Kidney glomerular epithelial cell (primary cell): Measurements from ENCODE around the gene CDH1.
"Not testable (repeated sequence)": the region's sequence is repeated elsewhere in the genome, so short reads cannot be mapped to it uniquely, and the experiment has no call there.

Experiments
- DNase-seq: peaks from one replicate; lab custom pipeline; 2025; lab: John Stamatoyannopoulos, UW

CDH1 gene

GRCh38 chr16:68790944-68791343, 53.9 kb downstream of the CDH1 start:
- no peak for DNase-seq

- peak; percentile 8 for DNase-seq
Observed at GRCh38 chr16:68792465-68793324, 55.6 kb downstream of the CDH1 start.

- no peak for DNase-seq
Observed at GRCh38 chr16:68793401-68793857, 56.3 kb downstream of the CDH1 start.

- no peak for DNase-seq
Observed at GRCh38 chr16:68798398-68798797, 61.3 kb downstream of the CDH1 start.

- peak; percentile 68 for DNase-seq
Observed at GRCh38 chr16:68800257-68800875, 63.3 kb downstream of the CDH1 start.

GRCh38 chr16:68802190-68802589, 65.1 kb downstream of the CDH1 start:
- DNase-seq, result no peak

GRCh38 chr16:68806422-68806821, 69.3 kb downstream of the CDH1 start:
- DNase-seq, result no peak

GRCh38 chr16:68806981-68807380, 69.9 kb downstream of the CDH1 start:
- DNase-seq, result no peak

DNA sequence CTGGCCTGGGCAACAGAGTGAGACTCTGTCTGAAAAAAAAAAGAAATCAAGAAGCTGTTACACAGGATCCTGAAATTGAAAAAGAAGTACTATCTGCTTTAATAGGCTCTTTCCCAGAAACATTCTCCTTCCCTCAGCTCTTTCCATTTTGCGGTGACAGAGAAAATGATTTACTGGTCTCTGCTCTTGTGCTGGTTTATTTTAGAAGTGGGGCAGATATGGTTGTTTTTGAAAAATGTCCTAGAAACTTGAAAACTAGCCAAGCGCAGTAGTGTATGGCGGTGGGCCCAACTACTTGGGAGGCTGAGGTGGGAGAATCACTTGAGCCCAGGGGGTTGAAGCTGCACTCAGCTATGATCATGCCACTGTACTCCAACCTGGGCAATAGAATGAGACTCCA, 77.4 kb downstream of the CDH1 start:
- no peak for DNase-seq

GRCh38 chr16:68823401-68824135, 86.5 kb downstream of the CDH1 start:
- DNase-seq, result peak; percentile 46

GRCh38 chr16:68825427-68825826, 88.3 kb downstream of the CDH1 start:
- DNase-seq, result no peak

DNA sequence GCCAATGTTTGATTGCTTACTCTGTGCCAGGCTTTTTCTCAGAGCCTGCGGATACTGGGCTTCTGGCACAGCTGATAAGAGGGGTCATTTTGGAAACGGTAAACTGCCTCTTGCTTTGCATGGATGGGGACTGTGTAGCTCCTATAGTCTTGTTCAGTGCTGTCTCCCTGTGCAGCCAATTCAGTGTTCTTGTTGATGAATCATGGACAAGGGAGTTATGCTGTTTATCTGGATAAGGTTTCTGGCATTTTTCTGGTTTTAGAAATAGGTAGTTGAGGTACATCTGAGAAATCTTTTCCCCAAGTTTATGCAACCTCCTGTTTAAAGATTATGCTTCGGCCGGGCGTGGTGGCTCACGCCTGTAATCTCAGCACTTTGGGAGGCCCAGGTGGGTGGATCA, 89.6 kb downstream of the CDH1 start:
- no peak for DNase-seq

GRCh38 chr16:68833251-68833650, 96.2 kb downstream of the CDH1 start:
- DNase-seq, result no peak

DNA sequence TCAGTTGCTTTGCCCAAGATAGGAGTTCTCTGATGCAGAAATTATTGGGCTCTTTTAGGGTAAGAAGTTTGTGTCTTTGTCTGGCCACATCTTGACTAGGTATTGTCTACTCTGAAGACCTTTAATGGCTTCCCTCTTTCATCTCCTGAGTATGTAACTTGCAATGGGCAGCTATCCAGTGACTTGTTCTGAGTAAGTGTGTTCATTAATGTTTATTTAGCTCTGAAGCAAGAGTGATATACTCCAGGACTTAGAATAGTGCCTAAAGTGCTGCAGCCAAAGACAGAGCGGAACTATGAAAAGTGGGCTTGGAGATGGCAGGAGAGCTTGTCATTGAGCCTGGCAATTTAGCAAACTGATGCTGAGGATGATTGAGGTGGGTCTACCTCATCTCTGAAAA, 97.5 kb downstream of the CDH1 start:
- no peak for DNase-seq

DNA sequence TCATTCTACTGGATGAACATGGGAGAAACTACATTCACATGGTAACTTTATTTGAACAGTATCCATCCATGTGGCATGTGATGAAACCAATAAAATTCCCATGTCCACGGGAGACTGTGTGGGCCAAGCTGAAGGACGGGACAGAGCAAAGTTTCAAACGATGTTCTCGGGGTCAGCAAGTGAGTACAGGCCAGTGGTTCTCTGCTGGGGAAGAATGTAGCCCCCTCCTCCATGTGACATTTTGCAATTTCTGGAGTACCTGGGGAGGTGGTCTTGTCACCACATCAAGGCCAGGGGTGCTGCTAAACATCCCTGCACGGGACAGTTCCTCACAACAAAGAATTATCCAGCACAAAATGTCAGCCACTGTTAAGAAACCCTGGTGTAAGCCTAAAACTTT, 98.9 kb downstream of the CDH1 start:
- no peak for DNase-seq

DNA sequence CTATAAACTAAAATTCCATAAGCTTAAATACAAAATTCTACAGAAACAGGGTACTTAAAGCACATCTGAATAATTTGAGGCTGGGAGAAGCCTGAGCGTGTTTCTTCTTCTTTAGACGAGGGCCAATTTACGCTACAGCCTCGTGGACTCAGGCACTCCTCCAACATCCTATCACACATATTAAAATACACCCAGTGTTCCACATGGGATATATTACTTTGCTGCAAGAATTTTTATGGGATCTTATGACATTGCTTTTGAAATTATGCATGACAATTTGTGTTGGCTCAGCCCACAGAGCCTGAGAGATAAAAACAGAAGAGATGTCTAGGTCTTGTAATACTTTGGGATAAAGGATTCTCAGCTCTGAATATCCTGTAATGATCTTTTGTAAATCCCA, 102.7 kb downstream of the CDH1 start:
- no peak for DNase-seq

- not testable (repeated sequence) for DNase-seq
Observed at GRCh38 chr16:68842964-68843481, 105.9 kb downstream of the CDH1 start.

DNA sequence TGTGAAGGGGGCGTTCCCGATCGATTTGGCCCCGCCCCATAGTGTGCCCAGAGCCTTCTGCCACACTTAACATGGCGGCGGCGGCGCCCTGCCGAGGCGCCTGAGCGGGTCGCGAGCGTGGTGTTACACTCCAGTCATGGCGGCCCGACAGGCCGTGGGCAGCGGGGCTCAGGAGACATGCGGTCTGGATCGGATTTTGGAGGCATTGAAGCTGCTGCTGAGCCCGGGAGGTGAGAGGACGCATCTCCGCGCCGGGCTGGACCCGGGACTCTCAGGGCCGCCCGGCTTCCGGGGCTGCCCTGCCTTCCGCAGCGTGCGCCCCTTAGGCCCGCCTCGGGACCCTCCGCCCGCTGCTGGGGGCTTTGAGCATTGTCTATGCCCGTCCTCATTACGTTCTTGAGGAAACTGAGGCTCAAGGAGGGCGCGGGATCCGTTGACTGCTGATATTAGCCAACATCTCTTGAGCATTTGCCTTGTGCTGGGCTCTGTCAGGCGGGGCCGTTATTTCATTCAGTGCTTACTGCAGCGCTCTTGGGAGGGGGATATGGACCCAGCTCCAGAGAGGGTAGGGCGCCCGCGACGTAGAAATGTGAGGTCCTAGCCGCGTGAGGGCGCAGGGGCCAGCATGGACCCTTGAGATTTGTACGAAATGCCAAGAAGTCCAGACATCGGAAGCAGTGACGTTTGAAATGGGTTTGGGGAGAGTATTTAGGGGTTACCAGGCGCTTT, 106.6 kb downstream of the CDH1 start, which contains the start of gene TANGO6:
Gene TANGO6 (plus strand): TSS at position 50 of the 729 bp plus-strand sequence. CDS start 87 bp downstream, at position 137.
- DNase-seq, result peak; percentile 72

DNA sequence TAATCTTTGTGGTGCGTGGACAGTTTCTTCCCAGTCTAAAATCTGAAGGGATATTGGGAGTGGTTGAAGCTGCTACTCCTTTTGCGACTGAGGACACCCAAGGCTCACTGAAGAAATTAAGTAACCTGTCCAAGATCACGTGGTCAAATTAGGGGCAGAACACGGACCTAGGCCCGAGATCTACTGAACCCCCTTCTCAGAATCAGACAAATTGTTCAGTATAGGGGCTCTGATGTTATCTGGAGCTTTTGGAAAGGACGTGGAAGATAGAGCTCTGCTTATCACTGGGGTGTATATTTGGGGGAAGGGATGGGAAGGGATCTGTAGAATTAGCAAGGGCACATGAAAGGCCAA, 107.1 kb downstream of the CDH1 start:
- no peak for DNase-seq

DNA sequence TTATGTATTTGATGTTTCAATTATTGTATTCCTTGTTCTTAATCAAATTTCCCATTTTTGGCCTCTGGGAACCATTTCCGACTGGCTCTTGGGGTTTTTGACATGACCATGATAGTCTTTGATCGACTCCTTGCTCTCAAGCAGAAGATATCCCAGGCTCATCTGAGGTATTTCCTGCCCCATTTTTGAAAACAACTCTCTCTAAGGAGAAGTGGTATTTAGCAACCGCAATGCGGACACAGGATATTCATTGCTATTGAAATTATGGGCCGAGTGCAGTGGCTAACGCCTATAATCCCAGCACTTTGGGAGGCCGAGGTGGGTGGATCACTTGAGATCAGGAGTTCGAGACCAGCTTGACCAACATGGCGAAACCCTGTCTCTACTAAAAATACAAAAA, 111.7 kb downstream of the CDH1 start:
- no peak for DNase-seq

DNA sequence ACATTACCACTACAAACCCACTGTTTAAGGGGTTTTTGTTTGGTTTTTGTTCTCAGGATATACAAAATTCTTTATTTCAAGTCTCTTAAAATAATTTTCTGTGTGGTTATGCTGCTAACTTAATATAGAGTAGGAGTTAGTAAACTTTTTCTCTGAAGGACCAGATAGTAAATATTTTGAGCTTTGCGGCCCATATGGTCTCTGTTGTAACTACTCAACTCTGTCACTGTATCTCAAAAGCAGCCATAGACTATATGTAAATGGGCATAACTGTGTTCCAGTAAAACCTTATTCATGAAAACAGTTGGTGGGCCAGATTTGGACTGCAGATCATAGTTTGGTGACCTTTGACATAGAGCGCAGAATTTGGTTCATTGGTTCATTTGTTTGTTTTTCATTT, 113.4 kb downstream of the CDH1 start:
- no peak for DNase-seq

DNA sequence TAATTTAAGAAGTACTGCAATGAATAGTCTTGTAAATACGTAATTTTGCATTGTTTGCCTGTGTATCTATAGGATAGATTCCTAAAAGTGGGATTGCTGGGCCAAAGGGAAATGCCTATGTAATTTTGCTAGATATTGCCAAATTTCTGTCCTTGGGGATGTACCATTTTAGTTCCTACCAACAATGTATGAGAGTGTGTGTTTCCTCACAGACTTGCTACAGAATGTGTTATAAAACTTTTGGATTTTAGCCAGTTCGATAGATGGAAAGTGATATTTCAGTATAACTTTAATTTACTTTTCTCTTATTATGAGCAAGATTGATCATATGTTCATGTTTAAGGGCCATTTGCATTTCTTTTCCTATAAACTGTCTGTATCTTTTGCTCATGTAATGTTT, 114.5 kb downstream of the CDH1 start:
- DNase-seq, result no peak
